IPS DF 4.7 (cell line): ENCODE data around the gene ATXN7L2.

Source experiments
- DNase-seq: peaks from one replicate; pipeline ENCODE4 v3.0.0-alpha.2; 2013; ENCODE audit warnings: low spot score; ENCODE audit errors: extremely low read depth

ATXN7L2 gene

GRCh38 chr1:109498161-109498801 lies 14.6 kb downstream of the ATXN7L2 start:
- no peak for DNase-seq

DNA sequence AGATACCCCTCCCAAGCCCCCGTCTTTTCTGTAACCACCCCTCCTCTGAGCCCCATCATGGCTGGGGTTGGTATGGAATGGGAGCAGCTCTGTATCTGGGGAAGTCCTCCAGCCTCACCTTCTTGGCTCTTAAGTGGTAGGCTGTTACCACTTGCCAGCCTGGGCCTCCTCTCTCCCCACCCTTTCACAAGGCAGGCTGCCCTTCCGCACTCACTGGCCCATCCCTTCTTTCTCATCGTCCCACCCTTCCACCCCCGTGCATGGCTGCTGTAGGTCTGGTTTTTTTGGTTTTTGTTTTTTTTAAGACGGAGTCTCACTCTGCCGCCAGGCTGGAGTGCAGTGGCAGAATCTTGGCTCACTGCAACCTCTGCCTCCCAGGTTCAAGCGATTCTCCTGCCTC lies 15.4 kb downstream of the ATXN7L2 start:
- no peak for DNase-seq

- no peak for DNase-seq
Observed at GRCh38 chr1:109499661-109500536, 16.2 kb downstream of the ATXN7L2 start.

GRCh38 chr1:109500941-109501381 lies 17.3 kb downstream of the ATXN7L2 start:
- no peak for DNase-seq

DNA sequence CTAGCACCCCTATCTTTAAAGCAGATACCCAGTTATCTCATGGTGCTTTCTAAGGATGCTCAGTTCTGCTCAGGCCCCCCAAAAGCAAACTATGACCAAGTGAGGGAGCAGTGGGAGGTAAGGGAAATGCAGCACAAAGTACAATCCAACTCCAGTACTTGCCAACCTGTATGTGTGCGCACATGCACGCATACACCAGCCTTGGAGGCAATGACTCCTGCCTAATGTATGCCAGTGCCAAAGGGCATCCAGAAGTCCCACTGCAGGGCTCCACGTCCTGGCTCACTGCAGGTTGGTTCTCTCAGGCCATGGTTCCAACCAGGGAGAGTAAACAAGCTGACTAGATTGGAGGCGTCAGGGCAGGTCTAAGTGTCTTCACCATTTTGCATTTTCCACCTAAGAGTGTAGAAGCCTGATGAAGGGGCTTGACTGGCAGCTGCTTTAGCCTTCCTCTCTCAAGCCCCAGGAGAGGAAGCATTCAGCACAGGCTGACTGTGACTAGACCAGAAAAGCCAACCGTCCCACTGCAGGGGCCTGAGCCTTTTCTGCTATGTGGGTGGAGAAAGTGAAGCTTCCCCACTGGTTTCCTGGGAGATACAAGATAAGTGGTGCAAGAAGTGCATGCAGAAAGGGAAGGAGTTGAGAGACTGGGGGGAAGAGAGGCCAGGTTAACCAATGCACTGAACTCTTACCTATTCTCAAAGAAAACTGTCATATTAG lies 18.1 kb downstream of the ATXN7L2 start:
- DNase-seq = no peak

DNA sequence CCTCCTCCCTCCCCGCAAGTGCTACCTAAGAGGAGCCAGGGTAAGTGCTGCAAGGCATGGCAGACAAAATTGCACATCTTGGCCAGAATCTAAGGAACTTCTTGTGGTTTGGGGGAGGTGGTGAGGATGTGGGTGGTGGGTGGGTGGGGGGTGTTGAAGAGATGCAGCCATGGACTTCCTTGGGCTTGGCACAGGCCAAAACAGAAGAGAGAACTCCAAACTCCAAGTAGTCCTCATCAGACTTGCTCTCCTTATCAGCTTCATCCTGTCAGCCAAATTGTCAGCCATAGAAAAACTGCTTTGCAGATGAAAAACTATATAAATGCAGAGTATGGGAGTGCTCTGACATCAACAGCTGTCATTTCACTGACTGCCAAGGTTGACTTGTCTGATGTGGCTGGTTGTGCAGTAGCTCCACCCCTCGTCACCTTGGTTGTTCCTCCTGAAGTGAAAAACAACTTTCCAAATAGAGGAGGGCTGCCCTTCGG lies 18.7 kb downstream of the ATXN7L2 start:
- DNase-seq = no peak

DNA sequence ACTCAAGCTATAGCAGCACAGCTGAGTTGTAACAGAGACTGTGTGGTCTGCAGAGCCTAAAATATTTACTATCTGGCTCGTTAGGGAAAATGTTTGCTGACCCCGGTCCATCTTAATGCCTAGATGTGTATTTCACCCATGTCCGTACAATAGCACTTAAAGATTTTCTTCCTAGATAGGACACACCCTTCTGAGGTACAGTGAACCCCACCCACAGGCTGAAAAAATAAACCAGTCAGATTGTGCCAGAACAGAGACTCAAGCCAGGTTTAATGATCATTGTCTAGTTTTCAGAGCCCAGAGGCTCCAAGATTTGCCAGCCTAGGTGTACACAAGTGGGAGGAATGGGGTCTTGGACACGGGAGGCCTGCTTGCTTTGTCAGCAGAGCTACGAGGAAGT lies 20.2 kb downstream of the ATXN7L2 start:
- DNase-seq = no peak

- DNase-seq = no peak
Observed at GRCh38 chr1:109504974-109505373, 21.3 kb downstream of the ATXN7L2 start.

GRCh38 chr1:109508001-109508872 lies 24.5 kb downstream of the ATXN7L2 start:
- no peak for DNase-seq

- no peak for DNase-seq
Observed at GRCh38 chr1:109508873-109509175, 25.1 kb downstream of the ATXN7L2 start.

DNA sequence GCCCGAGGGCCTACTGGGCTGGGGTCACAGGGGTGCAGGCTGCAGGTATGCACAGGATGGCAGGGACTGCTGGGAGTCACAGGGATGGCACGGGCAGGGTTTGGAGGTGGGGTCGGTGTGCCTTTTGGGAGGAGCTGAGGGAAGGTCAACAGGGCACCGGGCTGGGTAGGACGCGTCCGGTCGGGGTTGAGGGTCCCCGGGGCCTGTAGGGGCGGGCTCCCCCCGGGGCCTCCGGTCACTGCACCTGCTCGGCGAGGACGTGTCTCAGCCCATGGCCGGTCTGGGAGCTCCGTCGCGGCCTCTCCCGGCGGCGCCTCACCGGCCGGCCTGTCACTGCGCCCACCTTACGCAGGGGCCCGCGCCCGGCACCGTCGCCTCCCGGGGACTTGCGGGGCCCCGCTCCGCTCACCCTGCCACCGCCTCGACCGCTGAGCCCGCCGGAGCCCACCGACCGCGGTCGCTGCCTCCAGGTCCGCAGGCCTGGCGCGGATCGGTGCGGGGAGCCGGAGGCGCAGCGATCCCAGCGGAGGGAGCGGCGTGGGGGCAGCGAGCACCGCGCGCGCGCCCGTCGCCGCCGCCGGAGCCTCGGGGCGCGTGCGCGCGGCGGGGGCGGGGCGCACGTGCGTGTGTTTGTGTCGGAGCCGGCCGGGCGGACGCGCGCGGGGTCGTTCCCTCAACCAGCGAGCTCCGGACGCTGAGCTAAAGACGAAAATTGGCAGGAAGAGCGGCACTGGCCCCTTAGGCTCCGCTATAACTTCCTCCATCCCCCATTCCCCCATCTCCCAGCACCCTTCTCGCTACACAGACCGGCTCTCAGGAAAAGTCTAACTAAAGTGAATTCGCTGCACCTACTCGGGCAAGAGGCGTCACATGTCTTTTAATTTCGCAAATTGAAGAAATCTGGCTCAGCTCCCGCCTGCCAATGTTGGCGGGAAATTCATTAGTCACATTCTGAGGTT lies 25.8 kb downstream of the ATXN7L2 start, which contains the start of gene AMIGO1:
TSS of gene AMIGO1 (minus strand) at position 552 of the 959 bp plus-strand sequence. CDS start 815 bp downstream, outside the sequence.
- no peak for DNase-seq

GRCh38 chr1:109513110-109513710 lies 29.5 kb downstream of the ATXN7L2 start:
- DNase-seq = no peak

DNA sequence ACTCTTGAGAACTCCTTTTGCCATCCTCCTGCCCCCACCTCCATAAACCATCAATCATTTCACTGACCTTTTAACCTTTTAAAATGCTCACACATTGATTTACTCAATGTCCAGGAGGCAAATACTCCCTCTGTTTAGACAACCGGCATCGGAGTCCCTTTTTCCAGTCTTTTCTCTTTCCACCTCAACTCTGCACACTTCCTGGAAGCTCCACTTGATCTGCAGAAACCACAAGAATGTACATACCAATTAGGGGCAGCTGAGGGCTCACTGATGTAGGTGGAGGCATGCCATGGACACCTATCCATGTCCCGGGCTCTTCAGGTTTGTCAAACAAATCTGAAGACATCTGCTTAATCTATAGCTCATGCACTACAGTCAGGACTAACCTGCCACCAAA lies 31.1 kb downstream of the ATXN7L2 start:
- no peak for DNase-seq

DNA sequence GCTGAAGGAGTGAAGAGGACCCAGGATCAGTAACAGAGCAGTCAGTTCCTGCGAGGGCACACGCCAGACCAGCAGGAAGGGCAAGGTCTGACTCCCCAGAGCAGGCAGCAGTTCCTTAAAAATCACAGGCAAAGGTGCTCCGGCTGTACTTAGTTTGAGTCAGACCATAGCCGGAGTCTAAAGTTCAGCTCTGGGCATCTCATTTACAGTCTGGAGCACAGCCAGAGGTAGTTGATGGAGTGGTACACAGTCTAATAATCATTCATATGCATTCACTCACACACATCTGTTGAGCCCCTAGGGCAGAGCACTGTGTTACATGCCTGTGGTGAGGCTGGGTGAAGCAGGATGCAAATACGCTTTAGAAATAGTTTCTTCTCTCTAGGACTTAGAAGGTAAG lies 33.2 kb downstream of the ATXN7L2 start:
- no peak for DNase-seq

- no peak for DNase-seq
Observed at GRCh38 chr1:109517337-109517736, 33.6 kb downstream of the ATXN7L2 start.

DNA sequence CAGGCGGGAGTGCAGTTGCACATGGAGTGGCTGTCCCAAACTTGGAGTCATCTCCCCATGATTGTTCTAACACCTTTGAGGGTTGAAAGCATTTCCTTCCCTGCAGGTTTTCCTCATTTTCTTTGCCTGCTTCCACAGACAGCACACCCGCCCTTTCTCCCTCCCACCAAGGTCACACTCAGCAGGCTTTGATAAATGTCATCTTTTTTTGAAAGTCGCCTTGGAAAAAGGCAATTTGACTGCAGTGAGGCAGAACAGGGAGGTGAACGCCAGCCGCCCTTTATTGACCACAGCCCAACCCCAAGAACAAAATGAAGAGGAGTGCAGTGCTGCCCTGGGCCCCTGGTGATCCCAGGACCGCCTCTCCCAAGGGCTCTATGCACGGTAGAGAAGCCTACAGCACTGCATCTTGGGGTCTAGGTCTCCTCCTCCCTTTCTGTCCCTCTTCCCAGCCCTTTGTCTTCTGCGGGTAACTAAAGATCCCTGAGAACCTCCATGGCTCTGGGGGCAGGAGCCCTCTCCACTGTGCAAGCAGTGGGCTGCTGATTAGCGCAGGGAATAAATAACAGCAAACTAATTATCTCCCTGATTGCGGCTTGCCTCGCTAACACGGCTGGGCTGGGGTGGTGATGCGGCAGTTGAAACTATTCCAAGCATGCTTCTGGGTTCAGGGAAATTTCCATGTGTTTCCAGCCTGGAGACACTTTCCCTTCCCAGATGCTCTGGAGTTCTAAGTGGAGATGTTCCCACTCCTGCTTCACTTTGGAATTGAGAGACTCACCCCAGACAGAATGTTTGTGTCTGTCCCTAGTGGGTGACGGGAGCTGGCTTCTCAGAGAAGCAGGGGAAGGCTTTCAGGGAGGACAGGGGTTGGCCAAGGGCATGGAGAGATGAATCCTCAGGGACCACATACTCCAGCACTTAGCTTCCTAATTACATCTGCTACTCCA lies 37.6 kb downstream of the ATXN7L2 start:
- no peak for DNase-seq

DNA sequence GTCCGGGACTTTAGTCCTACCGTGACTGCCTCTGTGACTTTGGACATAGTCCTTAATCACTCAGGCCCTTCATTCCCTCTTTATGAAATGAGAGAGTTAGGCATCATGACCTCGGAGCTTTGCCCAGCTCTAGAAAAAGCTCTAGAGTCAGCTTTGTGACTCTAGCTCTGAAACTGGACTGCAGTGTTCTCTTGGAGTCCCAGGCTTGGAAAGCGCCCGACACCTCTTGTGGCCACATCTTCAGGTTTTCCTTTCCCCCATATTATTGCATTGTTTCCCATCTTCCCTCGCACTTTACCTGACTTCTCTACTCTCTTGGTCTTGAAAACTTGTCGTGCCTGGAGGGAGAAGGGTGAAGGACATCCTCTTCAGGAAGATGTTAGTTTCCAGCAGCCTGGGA lies 38.3 kb downstream of the ATXN7L2 start:
- DNase-seq = no peak

DNA sequence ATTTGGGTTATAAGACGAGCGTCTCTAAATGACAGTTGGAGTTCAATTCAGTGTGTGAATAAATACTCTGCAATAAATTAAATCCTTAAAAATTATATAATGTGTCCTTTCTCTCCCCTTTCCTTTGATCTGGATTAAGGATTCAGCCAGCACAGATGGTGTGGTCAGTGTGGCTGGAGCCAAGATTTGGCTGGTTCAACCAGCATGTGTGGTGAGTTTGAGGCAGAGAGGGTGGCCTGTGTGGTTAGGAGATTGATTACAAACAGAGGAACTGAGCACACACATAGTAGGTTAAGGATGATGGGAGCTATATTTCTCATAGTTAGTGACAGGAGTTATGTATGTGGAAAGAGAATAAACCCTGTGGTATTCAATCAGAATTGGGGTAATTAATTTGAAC lies 40.0 kb downstream of the ATXN7L2 start:
- no peak for DNase-seq
